HG03196 (cell line): ENCODE data around the gene CYP27C1.
"Not testable (repeated sequence)": the region's sequence is repeated elsewhere in the genome, so short reads cannot be mapped to it uniquely, and the experiment has no call there.

ENCODE experiments used
- ATAC-seq: cut with Tn5 transposase; IDR thresholded peaks from one replicate; pipeline ENCODE4 v1.9.1; 2021; ENCODE audit not compliant: unreplicated experiment

CYP27C1 gene

GRCh38 chr2:127175041-127175721, 44.9 kb downstream of the CYP27C1 start:
- no peak for ATAC-seq

GRCh38 chr2:127174640-127175039, 45.5 kb downstream of the CYP27C1 start:
- no peak for ATAC-seq

GRCh38 chr2:127174136-127174535, 46.0 kb downstream of the CYP27C1 start:
- ATAC-seq, result no peak

GRCh38 chr2:127173057-127173456, 47.0 kb downstream of the CYP27C1 start:
- ATAC-seq, result no peak

- ATAC-seq, result no peak
Observed at GRCh38 chr2:127172306-127172705, 47.8 kb downstream of the CYP27C1 start.

GRCh38 chr2:127170452-127171197, 49.5 kb downstream of the CYP27C1 start:
- no peak for ATAC-seq

GRCh38 chr2:127170021-127170420, 50.1 kb downstream of the CYP27C1 start:
- ATAC-seq, result no peak

- ATAC-seq, result no peak
Observed at GRCh38 chr2:127169066-127169660, 50.9 kb downstream of the CYP27C1 start.

- ATAC-seq, result no peak
Observed at GRCh38 chr2:127166231-127166860, 53.8 kb downstream of the CYP27C1 start.

- no peak for ATAC-seq
Observed at GRCh38 chr2:127165539-127165935, 54.6 kb downstream of the CYP27C1 start.

- ATAC-seq, result no peak
Observed at GRCh38 chr2:127164761-127165538, 55.1 kb downstream of the CYP27C1 start.

GRCh38 chr2:127163921-127164320, 56.2 kb downstream of the CYP27C1 start:
- ATAC-seq, result no peak

- ATAC-seq, result not testable (repeated sequence)
Observed at GRCh38 chr2:127163090-127163406, 57.1 kb downstream of the CYP27C1 start.

GRCh38 chr2:127162261-127163089, 57.6 kb downstream of the CYP27C1 start:
- no peak for ATAC-seq

GRCh38 chr2:127161176-127162136, 58.6 kb downstream of the CYP27C1 start:
- ATAC-seq, result no peak

- no peak for ATAC-seq
Observed at GRCh38 chr2:127160676-127161075, 59.4 kb downstream of the CYP27C1 start.

GRCh38 chr2:127159543-127159942, 60.6 kb downstream of the CYP27C1 start:
- ATAC-seq, result no peak

GRCh38 chr2:127158614-127159290, 61.3 kb downstream of the CYP27C1 start:
- no peak for ATAC-seq
